Glutamatergic neuron (in vitro differentiated cells): ENCODE data around the gene KCNA3. TPM values are rescaled to one million over a fixed set of nuclear protein-coding genes. Genes with fewer than 3 reads are reported as not detected.
"Not testable (repeated sequence)": the region's sequence is repeated elsewhere in the genome, so short reads cannot be mapped to it uniquely, and the experiment has no call there.

ENCODE experiments used
- DNase-seq: peaks from one replicate; pipeline ENCODE4 v3.0.0; 2022
- H3K27ac Mint-ChIP-seq: one replicate; pipeline ENCODE4 v1.8.0; 2020; ENCODE audit warnings: mild to moderate bottlenecking, mixed read lengths, inconsistent platforms; ENCODE audit not compliant: unreplicated experiment
- H3K27me3 Mint-ChIP-seq: one replicate; pipeline ENCODE4 v1.8.0; 2020; ENCODE audit warnings: mild to moderate bottlenecking, moderate library complexity, mixed read lengths, inconsistent platforms; ENCODE audit not compliant: unreplicated experiment
- H3K36me3 Mint-ChIP-seq: one replicate; pipeline ENCODE4 v1.8.0; 2020; ENCODE audit warnings: mild to moderate bottlenecking, mixed read lengths, inconsistent platforms; ENCODE audit not compliant: unreplicated experiment
- H3K4me1 Mint-ChIP-seq: one replicate; pipeline ENCODE4 v1.8.0; 2020; ENCODE audit warnings: mild to moderate bottlenecking, low read depth, mixed read lengths, inconsistent platforms; ENCODE audit not compliant: unreplicated experiment
- H3K4me3 Mint-ChIP-seq: one replicate; pipeline ENCODE4 v1.8.0; 2020; ENCODE audit warnings: mild to moderate bottlenecking, mixed read lengths, inconsistent platforms; ENCODE audit not compliant: unreplicated experiment
- H3K9me3 Mint-ChIP-seq: one replicate; pipeline ENCODE4 v1.8.0; 2020; ENCODE audit warnings: mild to moderate bottlenecking, moderate library complexity, mixed read lengths, inconsistent platforms; ENCODE audit not compliant: unreplicated experiment
- CTCF ChIP-seq: fragments of 200-600 bp; sonication (generic); IDR thresholded peaks from one replicate; pipeline ENCODE4 v1.5.0; 2021; ENCODE audit not compliant: partially characterized antibody, unreplicated experiment
- total RNA-seq: library from RNA; stranded (reverse); fragmentation: NEBNext Ultra II Directional; extraction: Animal tissue kit (Norgen Biotek cat#: 25700); gene quantifications from one replicate; pipeline ENCODE4 v1.2.1, GENCODE V29; 2021; ENCODE audit not compliant: unreplicated experiment

The KCNA3 gene
- total RNA-seq, 1 donor from 2014 or later = 2.7 TPM

- Mint-ChIP-seq H3K4me3 (peak overlapping the region; percentile 87), H3K27me3 (peaks cover 22% of the 10 kb centered on the region), H3K27ac (peak overlapping the region; percentile 14), H3K4me1 (peaks cover 14% of the 10 kb centered on the region), H3K9me3 (peaks cover 13% of the 10 kb centered on the region), H3K36me3 (peaks cover 5% of the 10 kb centered on the region)
- no peak for TF ChIP-seq CTCF
- peak; percentile 56 for DNase-seq
These were observed 2.6 kb downstream of the KCNA3 start for GRCh38 chr1:110672001-110672752.

GRCh38 chr1:110671361-110671760 is 3.4 kb downstream of the KCNA3 start:
- no peak for TF ChIP-seq CTCF
- H3K4me3 Mint-ChIP-seq = peak overlapping the region; percentile 48
- no peak for DNase-seq
- H3K27me3 Mint-ChIP-seq = peaks cover 22% of the 10 kb centered on the region
- peaks cover 14% of the 10 kb centered on the region for H3K4me1 Mint-ChIP-seq
- peak overlapping the region; percentile 24 for H3K27ac Mint-ChIP-seq
- peaks cover 12% of the 10 kb centered on the region for H3K9me3 Mint-ChIP-seq
- peaks cover 5% of the 10 kb centered on the region for H3K36me3 Mint-ChIP-seq

GRCh38 chr1:110668549-110668948 is 6.2 kb downstream of the KCNA3 start:
- Mint-ChIP-seq H3K27ac (no peak overlapping the region), H3K4me3 (no peak overlapping the region), H3K27me3 (peaks cover 12% of the 10 kb centered on the region), H3K36me3 (peaks cover 3% of the 10 kb centered on the region), H3K4me1 (peaks cover 11% of the 10 kb centered on the region), H3K9me3 (peaks cover 9% of the 10 kb centered on the region)
- DNase-seq = no peak
- TF ChIP-seq CTCF = no peak

GRCh38 chr1:110667776-110668175 is 7.0 kb downstream of the KCNA3 start:
- no peak for TF ChIP-seq CTCF
- Mint-ChIP-seq H3K4me1 (peaks cover 8% of the 10 kb centered on the region), H3K36me3 (no peaks in the 10 kb centered on the region), H3K9me3 (peaks cover 1% of the 10 kb centered on the region), H3K27me3 (peaks cover 7% of the 10 kb centered on the region), H3K4me3 (no peak overlapping the region), H3K27ac (no peak overlapping the region)
- no peak for DNase-seq

- Mint-ChIP-seq H3K4me3 (no peak overlapping the region), H3K27ac (no peak overlapping the region), H3K36me3 (no peaks in the 10 kb centered on the region), H3K27me3 (no peaks in the 10 kb centered on the region), H3K4me1 (no peaks in the 10 kb centered on the region), H3K9me3 (no peaks in the 10 kb centered on the region)
- TF ChIP-seq CTCF = no peak
- no peak for DNase-seq
These were observed 11.5 kb downstream of the KCNA3 start for GRCh38 chr1:110663241-110663640.

GRCh38 chr1:110659559-110659958 is 15.2 kb downstream of the KCNA3 start:
- not testable (repeated sequence) for H3K27me3 Mint-ChIP-seq, H3K4me1 Mint-ChIP-seq, H3K27ac Mint-ChIP-seq, DNase-seq, H3K4me3 Mint-ChIP-seq, H3K36me3 Mint-ChIP-seq, H3K9me3 Mint-ChIP-seq
